ENCODE data around the gene TGM5. TPM values are rescaled to one million over a fixed set of nuclear protein-coding genes. Genes with fewer than 3 reads are reported as not detected.
A peak's percentile ranks its signal among the peaks of the same experiment; 100 is the strongest.

Gene TGM5
- total and polyA plus RNA-seq, 7 donors, result 0.03 to 0.78 (median 0.06) TPM; not detected in 4

GRCh38 chr15:43283526-43283925 lies 16.8 kb upstream of the TGM5 start:
- 81 to 84% (median 84%) methylated on average over 1 of the region's 1 CpG for WGBS, 3 donors
- no peak for TF ChIP-seq CTCF (IDR thresholded peaks at IDR 0.05)
- intact Hi-C loops (cut with DNase I), result loop anchor here in 1 of 2 donors (5.0 kb wide), 1 partner anchor 96 kb away; the partner anchor contains the start of gene CCNDBP1
- no peak overlapping the region for H3K27ac ChIP-seq
- H3K36me3 ChIP-seq (ENCODE audit: insufficient read depth in 1 of 2, low read depth in 1 of 2), result no peaks in the 10 kb centered on the region
- no peaks in the 10 kb centered on the region for H3K9me3 ChIP-seq
- no peak for ATAC-seq
- H3K27me3 ChIP-seq (ENCODE audit: insufficient read depth in 3 of 3, low read length in 2 of 3), result no peaks in the 10 kb centered on the region
- no peak overlapping the region for H3K4me3 ChIP-seq
- no peak for DNase-seq
- H3K4me1 ChIP-seq, result peaks cover 8% of the 10 kb centered on the region

GRCh38 chr15:43281926-43282602 lies 15.3 kb upstream of the TGM5 start:
- no peak for TF ChIP-seq CTCF (IDR thresholded peaks at IDR 0.05)
- 81 to 87% (median 87%) methylated on average over 12 of the region's 12 CpGs for WGBS, 3 donors
- no peak for DNase-seq
- ATAC-seq, result no peak
- intact Hi-C loops (cut with DNase I), result loop anchor here in 1 of 2 donors (5.0 kb wide), 1 partner anchor 95 kb away; the partner anchor contains the start of gene CCNDBP1
- H3K9me3 ChIP-seq, result no peaks in the 10 kb centered on the region
- H3K4me1 ChIP-seq, result peaks cover 18% of the 10 kb centered on the region
- no peak overlapping the region for H3K27ac ChIP-seq
- H3K4me3 ChIP-seq, result no peak overlapping the region
- H3K27me3 ChIP-seq (ENCODE audit: insufficient read depth in 3 of 3, low read length in 2 of 3), result no peaks in the 10 kb centered on the region
- no peaks in the 10 kb centered on the region for H3K36me3 ChIP-seq (ENCODE audit: insufficient read depth in 1 of 2, low read depth in 1 of 2)

- DNase-seq (no peak), ATAC-seq (peak in 3 of 4 donors; percentile 28 to 57 (median 47))
- Histone ChIP-seq H3K9me3 (no peaks in the 10 kb centered on the region), H3K36me3 (ENCODE audit: insufficient read depth in 1 of 2, low read depth in 1 of 2) (no peaks in the 10 kb centered on the region), H3K27ac (peak overlapping the region; percentile 30), H3K4me3 (no peak overlapping the region), H3K27me3 (ENCODE audit: insufficient read depth in 3 of 3, low read length in 2 of 3) (no peaks in the 10 kb centered on the region), H3K4me1 (peaks cover 23% of the 10 kb centered on the region)
- intact Hi-C loops (cut with DNase I), result loop anchor here in 1 of 2 donors (5.0 kb wide), 1 partner anchor 94 kb away; the partner anchor contains the start of gene CCNDBP1
- WGBS, 3 donors, result 57 to 63% (median 61%) methylated on average over 7 of the region's 7 CpGs
- no peak for TF ChIP-seq CTCF (IDR thresholded peaks at IDR 0.05)
Observed at GRCh38 chr15:43280996-43281395, 14.3 kb upstream of the TGM5 start.

- no peak overlapping the region for H3K27ac ChIP-seq
- TF ChIP-seq CTCF (IDR thresholded peaks at IDR 0.05), result no peak
- H3K36me3 ChIP-seq (ENCODE audit: insufficient read depth in 1 of 2, low read depth in 1 of 2), result no peaks in the 10 kb centered on the region
- intact Hi-C loops (cut with DNase I), result no loop called here
- H3K4me1 ChIP-seq, result peaks cover 34% of the 10 kb centered on the region
- H3K27me3 ChIP-seq (ENCODE audit: insufficient read depth in 3 of 3, low read length in 2 of 3), result no peaks in the 10 kb centered on the region
- no peaks in the 10 kb centered on the region for H3K9me3 ChIP-seq
- DNase-seq, result no peak
- 82 to 85% (median 84%) methylated on average over 7 of the region's 7 CpGs for WGBS, 3 donors
- ATAC-seq, result no peak
- H3K4me3 ChIP-seq, result no peak overlapping the region
Observed at GRCh38 chr15:43279496-43279895, 12.8 kb upstream of the TGM5 start.
